PC-9 (cell line): ENCODE measurements around the gene VILL.

Experiments used
- EZH2 ChIP-seq: fragments of 200-600 bp; sonication (generic); IDR thresholded peaks from 2 replicates; pipeline ENCODE4 v1.8.0; 2017; ENCODE audit warnings: antibody characterized with exemption, low read depth
- TF ChIP-seq, protein P1 (sequence below): fragments of 200-600 bp; sonication (generic); conservative IDR thresholded peaks from 2 replicates; pipeline ENCODE4 v1.6.1; 2017; ENCODE audit warnings: mixed run types, antibody characterized with exemption, mild to moderate bottlenecking, moderate library complexity

DNA sequence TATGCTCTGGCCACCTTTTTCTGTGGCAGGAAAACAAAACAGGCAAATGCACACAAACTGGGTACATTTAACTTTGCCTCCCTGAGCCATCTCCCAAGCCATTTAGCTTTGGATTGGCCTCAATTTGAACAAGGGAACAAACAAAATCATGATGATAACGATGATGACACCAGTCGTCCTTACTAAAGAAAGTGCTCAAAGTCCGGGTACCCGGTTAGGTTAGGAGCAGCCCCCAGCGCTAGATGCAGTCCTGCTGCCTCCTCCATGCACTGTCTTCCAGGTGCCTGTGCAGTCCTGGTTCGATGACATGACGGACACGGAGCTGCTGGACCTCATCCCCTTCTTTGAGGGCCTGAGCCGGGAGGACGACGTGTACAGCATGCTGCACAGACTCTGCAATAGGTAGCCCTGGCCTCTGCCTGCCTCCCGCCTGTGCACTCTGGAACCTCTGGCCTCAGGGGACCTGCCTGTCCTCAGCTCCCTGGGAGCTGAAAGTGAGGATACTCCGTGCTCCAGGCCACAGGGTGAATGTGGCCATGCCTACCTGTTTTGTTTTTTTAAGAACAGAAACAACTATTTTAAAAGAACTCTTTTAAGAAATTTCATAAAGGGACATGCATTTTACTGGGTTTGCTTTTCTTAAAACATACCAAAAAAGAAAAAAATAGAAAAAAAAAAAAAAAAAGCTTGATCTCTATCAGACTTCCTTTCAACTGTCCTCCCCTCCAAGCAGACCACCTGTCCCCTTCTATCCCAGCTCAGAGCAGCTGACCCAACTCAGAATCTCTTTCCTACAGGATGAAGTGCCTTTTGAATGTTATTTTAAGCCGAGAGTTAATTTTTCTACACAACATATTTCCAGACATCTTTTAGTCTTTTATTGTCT, 9.9 kb upstream of the VILL start:
- TF ChIP-seq, protein P1, sequence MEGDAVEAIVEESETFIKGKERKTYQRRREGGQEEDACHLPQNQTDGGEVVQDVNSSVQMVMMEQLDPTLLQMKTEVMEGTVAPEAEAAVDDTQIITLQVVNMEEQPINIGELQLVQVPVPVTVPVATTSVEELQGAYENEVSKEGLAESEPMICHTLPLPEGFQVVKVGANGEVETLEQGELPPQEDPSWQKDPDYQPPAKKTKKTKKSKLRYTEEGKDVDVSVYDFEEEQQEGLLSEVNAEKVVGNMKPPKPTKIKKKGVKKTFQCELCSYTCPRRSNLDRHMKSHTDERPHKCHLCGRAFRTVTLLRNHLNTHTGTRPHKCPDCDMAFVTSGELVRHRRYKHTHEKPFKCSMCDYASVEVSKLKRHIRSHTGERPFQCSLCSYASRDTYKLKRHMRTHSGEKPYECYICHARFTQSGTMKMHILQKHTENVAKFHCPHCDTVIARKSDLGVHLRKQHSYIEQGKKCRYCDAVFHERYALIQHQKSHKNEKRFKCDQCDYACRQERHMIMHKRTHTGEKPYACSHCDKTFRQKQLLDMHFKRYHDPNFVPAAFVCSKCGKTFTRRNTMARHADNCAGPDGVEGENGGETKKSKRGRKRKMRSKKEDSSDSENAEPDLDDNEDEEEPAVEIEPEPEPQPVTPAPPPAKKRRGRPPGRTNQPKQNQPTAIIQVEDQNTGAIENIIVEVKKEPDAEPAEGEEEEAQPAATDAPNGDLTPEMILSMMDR: no peak
- no peak for TF ChIP-seq EZH2
